HCT116 (cell line): Measurements from ENCODE around the gene HAND2. TPM values are rescaled to one million over a fixed set of nuclear protein-coding genes. Genes with fewer than 3 reads are reported as not detected.
A peak's percentile ranks its signal among the peaks of the same experiment; 100 is the strongest.

Experiments used
- ATAC-seq: fragments of 200-7000 bp; cut with Tn5 transposase; 2 replicates; pipeline ENCODE4 v1.9.1; 2020; ENCODE audit warnings: mild to moderate bottlenecking, moderate library complexity
- BruUV-seq: library from RNA; stranded (reverse); fragments of 400-500 nt; replicated peaks from 2 replicates; lab custom pipeline; 2021; lab: Mats Ljungman, UMichigan
- CTCF ChIA-PET: fragments of 300-600 bp; sonication (Branson Sonifier 250); formaldehyde crosslinking; loops from one replicate; lab custom pipeline; 2021; ENCODE audit warnings: antibody characterized with exemption; lab: Charles Lee
- POLR2A ChIA-PET: fragments of 300-600, 350-600 bp; sonication (Branson Sonifier 250); formaldehyde crosslinking; loops from one replicate; lab custom pipeline; 2021; ENCODE audit warnings: antibody characterized with exemption; lab: Charles Lee
- RAD21 ChIA-PET, 2 experiments: fragments of 300-600 bp; sonication (Branson Sonifier 250); formaldehyde crosslinking; loops; one replicate each; lab custom pipeline; 2023; ENCODE audit warnings: low total read pairs in 2 of 2; ENCODE audit not compliant: uncharacterized antibody in 2 of 2, unreplicated experiment in 2 of 2, low non-redundant PET in 1 of 2; lab: Charles Lee
- DNase-seq: peaks from one replicate; pipeline ENCODE4 v3.0.0-alpha.2; 2010; ENCODE audit warnings: low read depth, low spot score
- H2AFZ ChIP-seq: fragments of 200-600 bp; shearing (Covaris generic), sonication (generic); 2 replicates; pipeline ENCODE4 v1.6.1; 2017; ENCODE audit warnings: low read depth, mixed run types, mixed read lengths, antibody characterized with exemption, low read length; ENCODE audit not compliant: poor library complexity, severe bottlenecking
- H3K27ac ChIP-seq: 2 replicates; pipeline ENCODE4 v1.5.1; 2012; ENCODE audit warnings: low read depth, low read length
- H3K27me3 ChIP-seq: fragments of 200-600 bp; sonication (generic); 2 replicates; pipeline ENCODE4 v1.6.1; 2016; ENCODE audit warnings: mixed run types, low read length, mixed read lengths; ENCODE audit not compliant: insufficient read depth
- H3K36me3 ChIP-seq, 2 experiments: fragments of 200-500 bp in 1 of 2; fragments of 200-600 bp in 1 of 2; sonication (Bioruptor generic) in 1 of 2; sonication (generic) in 1 of 2; 2 replicates each; pipeline versions ENCODE4 v1.5.1 to v1.6.1; 2014 to 2016; ENCODE audit warnings: low read length in 2 of 2, inconsistent platforms in 1 of 2, mixed read lengths in 1 of 2, mixed run types in 1 of 2; ENCODE audit not compliant: insufficient read depth in 2 of 2, control insufficient read depth in 1 of 2
- H3K4me1 ChIP-seq, 2 experiments: fragments of 200-600 bp in 1 of 2; sonication (generic) in 1 of 2; 2 replicates each; pipeline versions ENCODE4 v1.5.1 to v1.6.1; 2012 to 2017; ENCODE audit warnings: low read length in 2 of 2, inconsistent platforms in 1 of 2, mild to moderate bottlenecking in 1 of 2, mixed read lengths in 1 of 2, mixed run types in 1 of 2, moderate library complexity in 1 of 2; ENCODE audit not compliant: insufficient read depth in 2 of 2, control insufficient read depth in 1 of 2
- H3K4me2 ChIP-seq: fragments of 200-600 bp; sonication (generic); 2 replicates; pipeline ENCODE4 v1.6.1; 2017; ENCODE audit warnings: mixed run types, low read length, mixed read lengths
- H3K4me3 ChIP-seq, 2 experiments: fragments of 200-600 bp in 1 of 2; sonication (generic) in 1 of 2; replicated peaks in 1 of 2; 2 replicates each; pipeline ENCODE4 v1.5.1; 2011 to 2016; ENCODE audit warnings: low read length in 2 of 2, control low read depth in 1 of 2, low read depth in 1 of 2, mild to moderate bottlenecking in 1 of 2, mixed read lengths in 1 of 2, mixed run types in 1 of 2
- H3K79me2 ChIP-seq: fragments of 200-600 bp; sonication (generic); 2 replicates; pipeline ENCODE4 v1.6.1; 2017; ENCODE audit warnings: mild to moderate bottlenecking, mixed run types, low read length, moderate library complexity, mixed read lengths; ENCODE audit not compliant: insufficient read depth
- H3K9ac ChIP-seq: fragments of 200-600 bp; sonication (generic); 2 replicates; pipeline ENCODE4 v1.6.1; 2016; ENCODE audit warnings: low read length, mixed read lengths
- H3K9me2 ChIP-seq: fragments of 200-600 bp; sonication (generic), shearing (Covaris generic); 2 replicates; pipeline ENCODE4 v1.6.1; 2017; ENCODE audit warnings: mixed run types, mild to moderate bottlenecking, moderate library complexity; ENCODE audit not compliant: insufficient read depth
- H3K9me3 ChIP-seq, 2 experiments: fragments of 200-500 bp in 1 of 2; fragments of 200-600 bp in 1 of 2; sonication (Bioruptor generic) in 1 of 2; sonication (generic) in 1 of 2; 2 replicates each; pipeline ENCODE4 v1.6.1; 2014 to 2017; ENCODE audit warnings: low read length in 2 of 2, mixed read lengths in 2 of 2, inconsistent platforms in 1 of 2, low read depth in 1 of 2, mild to moderate bottlenecking in 1 of 2, mixed run types in 1 of 2, moderate library complexity in 1 of 2; ENCODE audit not compliant: control insufficient read depth in 1 of 2, insufficient read depth in 1 of 2
- H4K20me1 ChIP-seq: fragments of 200-600 bp; sonication (generic), shearing (Covaris generic); 2 replicates; pipeline ENCODE4 v1.6.1; 2017; ENCODE audit warnings: mixed run types, mild to moderate bottlenecking, moderate library complexity; ENCODE audit not compliant: insufficient read depth
- ATF3 ChIP-seq: IDR thresholded peaks from 2 replicates; pipeline ENCODE4 v1.6.1; 2012
- CEBPB ChIP-seq: IDR thresholded peaks from 2 replicates; pipeline ENCODE4 v1.6.1; 2012; ENCODE audit warnings: low read depth
- CTCF ChIP-seq, 3 experiments: fragments of 200-600 bp in 1 of 3; sonication (generic) in 1 of 3; IDR thresholded peaks in 2 of 3; conservative IDR thresholded peaks in 1 of 3; 2 replicates each; pipeline ENCODE4 v1.5.1; 2012 to 2017; ENCODE audit warnings: low read depth in 2 of 3, low read length in 2 of 3, antibody characterized with exemption in 1 of 3, borderline replicate concordance in 1 of 3, control low read depth in 1 of 3, mild to moderate bottlenecking in 1 of 3, mixed read lengths in 1 of 3, mixed run types in 1 of 3, moderate library complexity in 1 of 3; ENCODE audit not compliant: insufficient read depth in 1 of 3
- ELF1 ChIP-seq: IDR thresholded peaks from 2 replicates; pipeline ENCODE4 v1.6.1; 2012; ENCODE audit warnings: low read depth, borderline replicate concordance
- EZH2 ChIP-seq: fragments of 200-600 bp; sonication (generic); IDR thresholded peaks from 2 replicates; pipeline ENCODE4 v1.6.1; 2017; ENCODE audit warnings: antibody characterized with exemption, mixed run types
- MAX ChIP-seq: IDR thresholded peaks from 2 replicates; pipeline ENCODE4 v1.6.1; 2012
- POLR2AphosphoS5 ChIP-seq: IDR thresholded peaks from 2 replicates; pipeline ENCODE4 v1.6.1; 2011; ENCODE audit warnings: mild to moderate bottlenecking, low read depth, low read length, moderate library complexity
- RAD21 ChIP-seq: IDR thresholded peaks from 2 replicates; pipeline ENCODE4 v1.6.1; 2012; ENCODE audit warnings: low read depth, mild to moderate bottlenecking
- YY1 ChIP-seq: IDR thresholded peaks from 2 replicates; pipeline ENCODE4 v1.6.1; 2011; ENCODE audit warnings: low read length, low read depth, moderate library complexity, mild to moderate bottlenecking; ENCODE audit not compliant: insufficient replicate concordance; ENCODE audit errors: extremely low read depth
- ZFX ChIP-seq: fragments of 450-650 bp; IDR thresholded peaks from 2 replicates; pipeline ENCODE4 v1.6.1; 2017
- ZNF274 ChIP-seq: fragments of 200-500 bp; sonication (Bioruptor generic); IDR thresholded peaks from 2 replicates; pipeline ENCODE4 v1.6.1; 2014; ENCODE audit warnings: mild to moderate bottlenecking, low read depth, low read length, inconsistent platforms
- intact Hi-C: fragments of 100-400 bp; cut with micrococcal nuclease; formaldehyde crosslinking; loops from 2 replicates; pipeline ENCODE4 v1.10.0; 2022
- total RNA-seq: library from RNA; stranded (reverse); gene quantifications from one replicate; pipeline ENCODE4 v1.2.1, GENCODE V29; 2021; ENCODE audit not compliant: unreplicated experiment
- TF ChIP-seq, protein P1 (sequence below): IDR thresholded peaks from 2 replicates; pipeline ENCODE4 v1.6.1; 2011; ENCODE audit warnings: mild to moderate bottlenecking, low read length, moderate library complexity; ENCODE audit not compliant: insufficient replicate concordance; ENCODE audit errors: extremely low read depth

Gene HAND2
- total RNA-seq, 1 experiment from 2014 or later: not detected

- no peaks in the 10 kb centered on the region for H3K4me1 ChIP-seq
- H3K27ac ChIP-seq: no peak overlapping the region
- H3K4me2 ChIP-seq: no peak overlapping the region
- TF ChIP-seq ELF1 (no peak), CTCF (IDR thresholded peaks at IDR 0.05 in 2 of 3, conservative IDR thresholded peaks at IDR 0.05 in 1 of 3; ENCODE audit: borderline replicate concordance in 1 of 3, insufficient read depth in 1 of 3, low read depth in 2 of 3, low read length in 2 of 3) (peak; percentile 80 to 91 (median 89)), RAD21 (peak; percentile 87), EZH2 (no peak), ZFX (no peak), MAX (no peak), CEBPB (no peak), POLR2AphosphoS5 (no peak), YY1 (no peak), ZNF274 (no peak), ATF3 (no peak)
- TF ChIP-seq, protein P1, sequence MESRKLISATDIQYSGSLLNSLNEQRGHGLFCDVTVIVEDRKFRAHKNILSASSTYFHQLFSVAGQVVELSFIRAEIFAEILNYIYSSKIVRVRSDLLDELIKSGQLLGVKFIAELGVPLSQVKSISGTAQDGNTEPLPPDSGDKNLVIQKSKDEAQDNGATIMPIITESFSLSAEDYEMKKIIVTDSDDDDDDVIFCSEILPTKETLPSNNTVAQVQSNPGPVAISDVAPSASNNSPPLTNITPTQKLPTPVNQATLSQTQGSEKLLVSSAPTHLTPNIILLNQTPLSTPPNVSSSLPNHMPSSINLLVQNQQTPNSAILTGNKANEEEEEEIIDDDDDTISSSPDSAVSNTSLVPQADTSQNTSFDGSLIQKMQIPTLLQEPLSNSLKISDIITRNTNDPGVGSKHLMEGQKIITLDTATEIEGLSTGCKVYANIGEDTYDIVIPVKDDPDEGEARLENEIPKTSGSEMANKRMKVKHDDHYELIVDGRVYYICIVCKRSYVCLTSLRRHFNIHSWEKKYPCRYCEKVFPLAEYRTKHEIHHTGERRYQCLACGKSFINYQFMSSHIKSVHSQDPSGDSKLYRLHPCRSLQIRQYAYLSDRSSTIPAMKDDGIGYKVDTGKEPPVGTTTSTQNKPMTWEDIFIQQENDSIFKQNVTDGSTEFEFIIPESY: no peak
- no peak overlapping the region for H3K9ac ChIP-seq
- peak; percentile 98 for ATAC-seq
- CTCF ChIA-PET: interaction anchor here (0.8 to 1.2 kb wide), 8 partner anchors 12 to 809 kb away, joined by 3 to 9 read pairs (median 7); no protein-coding TSS in a partner anchor
- no peak overlapping the region for H3K4me3 ChIP-seq
- no peaks in the 10 kb centered on the region for H3K9me3 ChIP-seq
- no TSS peak for BruUV-seq
- RAD21 ChIA-PET: no interaction called here
- intact Hi-C loops: loop anchor here (1.0 to 5.0 kb wide), 6 partner anchors 246 to 813 kb away; no protein-coding TSS in a partner anchor
- H3K36me3 ChIP-seq: no peaks in the 10 kb centered on the region
- peak overlapping the region; percentile 55 for H2AFZ ChIP-seq
- DNase-seq: peak; percentile 56
- no peaks in the 10 kb centered on the region for H3K9me2 ChIP-seq
- H4K20me1 ChIP-seq: no peaks in the 10 kb centered on the region
- no peaks in the 10 kb centered on the region for H3K27me3 ChIP-seq
- no peaks in the 10 kb centered on the region for H3K79me2 ChIP-seq
- POLR2A ChIA-PET: no interaction called here
Observed at GRCh38 chr4:173505924-173506518, 24.0 kb downstream of the HAND2 start.
